DND-41 (cell line): ENCODE results near the gene OXCT1.

Experiments
- ATAC-seq: fragments of 200-7000 bp; cut with Tn5 transposase; 3 replicates; pipeline ENCODE4 v1.9.1; 2021; ENCODE audit warnings: low read depth; ENCODE audit not compliant: insufficient read depth
- DNase-seq: peaks from one replicate; pipeline ENCODE4 v3.0.0-alpha.2; 2020
- H2AFZ ChIP-seq: 2 replicates; pipeline ENCODE4 v1.6.0; 2012; ENCODE audit warnings: low read depth, low read length
- H3K27ac ChIP-seq: 2 replicates; pipeline ENCODE4 v1.5.1; 2012; ENCODE audit warnings: low read length, inconsistent platforms
- H3K27me3 ChIP-seq: fragments of 200-600 bp; sonication (generic); 2 replicates; pipeline ENCODE4 v1.6.0; 2012; ENCODE audit warnings: low read length, mild to moderate bottlenecking, inconsistent platforms; ENCODE audit not compliant: insufficient read depth, poor library complexity
- H3K36me3 ChIP-seq: 2 replicates; pipeline ENCODE4 v1.5.1; 2012; ENCODE audit warnings: low read length, inconsistent platforms; ENCODE audit not compliant: insufficient read depth
- H3K4me1 ChIP-seq: 2 replicates; pipeline ENCODE4 v1.5.1; 2012; ENCODE audit warnings: mild to moderate bottlenecking, low read length; ENCODE audit not compliant: insufficient read depth
- H3K4me2 ChIP-seq: 2 replicates; pipeline ENCODE4 v1.6.0; 2012; ENCODE audit warnings: mild to moderate bottlenecking, moderate library complexity, low read length, inconsistent platforms; ENCODE audit not compliant: insufficient read depth
- H3K4me3 ChIP-seq, 2 experiments: fragments of 200-600 bp in 1 of 2; shearing (Covaris generic) in 1 of 2; 2 replicates each; pipeline ENCODE4 v1.5.1; 2012 to 2016; ENCODE audit warnings: inconsistent platforms in 2 of 2, low read length in 2 of 2, mild to moderate bottlenecking in 2 of 2, low read depth in 1 of 2, moderate library complexity in 1 of 2
- H3K79me2 ChIP-seq: 2 replicates; pipeline ENCODE4 v1.6.0; 2012; ENCODE audit warnings: low read length, inconsistent platforms; ENCODE audit not compliant: insufficient read depth
- H3K9ac ChIP-seq: 2 replicates; pipeline ENCODE4 v1.6.0; 2012; ENCODE audit warnings: low read depth, mild to moderate bottlenecking, inconsistent platforms, low read length, moderate library complexity
- H3K9me3 ChIP-seq: 2 replicates; pipeline ENCODE4 v1.5.1; 2012; ENCODE audit warnings: low read length, moderate library complexity, mild to moderate bottlenecking, inconsistent platforms; ENCODE audit not compliant: insufficient read depth, severe bottlenecking
- H4K20me1 ChIP-seq: 2 replicates; pipeline ENCODE4 v1.6.0; 2012; ENCODE audit warnings: low read length; ENCODE audit not compliant: insufficient read depth
- CTCF ChIP-seq: IDR thresholded peaks from 2 replicates; pipeline ENCODE4 v1.5.1; 2012; ENCODE audit warnings: borderline replicate concordance, low read length, moderate library complexity, mild to moderate bottlenecking; ENCODE audit not compliant: poor library complexity, severe bottlenecking; ENCODE audit errors: extremely low read depth
- EZH2 ChIP-seq: IDR thresholded peaks from 3 replicates; pipeline ENCODE4 v1.6.1; 2012; ENCODE audit warnings: borderline replicate concordance, low read depth, mild to moderate bottlenecking, moderate library complexity, low read length, inconsistent platforms; ENCODE audit not compliant: severe bottlenecking

The OXCT1 gene

GRCh38 chr5:41681840-41682239 is 188.4 kb downstream of the OXCT1 start:
- no peak overlapping the region for H2AFZ ChIP-seq
- H3K9ac ChIP-seq, result no peak overlapping the region
- H3K27me3 ChIP-seq, result peaks cover 6% of the 10 kb centered on the region
- H4K20me1 ChIP-seq, result no peaks in the 10 kb centered on the region
- DNase-seq (no peak), ATAC-seq (no peak)
- no peak for TF ChIP-seq CTCF
- no peak for TF ChIP-seq EZH2
- no peak overlapping the region for H3K27ac ChIP-seq
- no peaks in the 10 kb centered on the region for H3K9me3 ChIP-seq
- no peak overlapping the region for H3K4me2 ChIP-seq
- no peaks in the 10 kb centered on the region for H3K36me3 ChIP-seq
- H3K79me2 ChIP-seq, result no peaks in the 10 kb centered on the region
- H3K4me1 ChIP-seq, result no peaks in the 10 kb centered on the region
- no peak overlapping the region for H3K4me3 ChIP-seq
